IMR-90 (cell line): Measurements from ENCODE around the gene ESPL1. TPM values are rescaled to one million over a fixed set of nuclear protein-coding genes. Genes with fewer than 3 reads are reported as not detected.

ENCODE experiments used
- CEBPB ChIP-seq: IDR thresholded peaks from 2 replicates; pipeline ENCODE4 v1.6.1; 2012; ENCODE audit warnings: low read depth, low read length, improper control_type of control experiment
- CTCF ChIP-seq: conservative IDR thresholded peaks from 2 replicates; pipeline ENCODE4 v1.5.1; 2012; ENCODE audit warnings: mild to moderate bottlenecking, low read depth, low read length, improper control_type of control experiment
- FOS ChIP-seq: fragments of 150-350 bp; IDR thresholded peaks from 2 replicates; pipeline ENCODE4 v1.6.1; 2016; ENCODE audit warnings: low read depth, low read length
- RCOR1 ChIP-seq: IDR thresholded peaks from 2 replicates; pipeline ENCODE4 v1.6.1; 2012; ENCODE audit warnings: mild to moderate bottlenecking, low read length, improper control_type of control experiment; ENCODE audit not compliant: insufficient replicate concordance
- SMC3 ChIP-seq: fragments of 150-350 bp; IDR thresholded peaks from 2 replicates; pipeline ENCODE4 v1.6.1; 2016; ENCODE audit warnings: low read depth, mild to moderate bottlenecking, antibody characterized with exemption, low read length, moderate library complexity
- polyA plus RNA-seq, 3 experiments: library from polyadenylated mRNA; depleted of rRNA; stranded (reverse); fragments of >200 nt; gene quantifications; 2 replicates each; pipeline ENCODE4 v1.2.3, GENCODE V29; 2012; ENCODE audit warnings: low replicate concordance in 1 of 3
- total RNA-seq: library from RNA; depleted of rRNA; stranded (reverse); fragments of >200 nt; gene quantifications from 2 replicates; pipeline ENCODE4 v1.2.3, GENCODE V29; 2012

Gene ESPL1
- total and polyA plus RNA-seq, 2 of the 4 experiments (the other 2 are of a cell fraction), result 6.5 to 9.2 TPM

DNA sequence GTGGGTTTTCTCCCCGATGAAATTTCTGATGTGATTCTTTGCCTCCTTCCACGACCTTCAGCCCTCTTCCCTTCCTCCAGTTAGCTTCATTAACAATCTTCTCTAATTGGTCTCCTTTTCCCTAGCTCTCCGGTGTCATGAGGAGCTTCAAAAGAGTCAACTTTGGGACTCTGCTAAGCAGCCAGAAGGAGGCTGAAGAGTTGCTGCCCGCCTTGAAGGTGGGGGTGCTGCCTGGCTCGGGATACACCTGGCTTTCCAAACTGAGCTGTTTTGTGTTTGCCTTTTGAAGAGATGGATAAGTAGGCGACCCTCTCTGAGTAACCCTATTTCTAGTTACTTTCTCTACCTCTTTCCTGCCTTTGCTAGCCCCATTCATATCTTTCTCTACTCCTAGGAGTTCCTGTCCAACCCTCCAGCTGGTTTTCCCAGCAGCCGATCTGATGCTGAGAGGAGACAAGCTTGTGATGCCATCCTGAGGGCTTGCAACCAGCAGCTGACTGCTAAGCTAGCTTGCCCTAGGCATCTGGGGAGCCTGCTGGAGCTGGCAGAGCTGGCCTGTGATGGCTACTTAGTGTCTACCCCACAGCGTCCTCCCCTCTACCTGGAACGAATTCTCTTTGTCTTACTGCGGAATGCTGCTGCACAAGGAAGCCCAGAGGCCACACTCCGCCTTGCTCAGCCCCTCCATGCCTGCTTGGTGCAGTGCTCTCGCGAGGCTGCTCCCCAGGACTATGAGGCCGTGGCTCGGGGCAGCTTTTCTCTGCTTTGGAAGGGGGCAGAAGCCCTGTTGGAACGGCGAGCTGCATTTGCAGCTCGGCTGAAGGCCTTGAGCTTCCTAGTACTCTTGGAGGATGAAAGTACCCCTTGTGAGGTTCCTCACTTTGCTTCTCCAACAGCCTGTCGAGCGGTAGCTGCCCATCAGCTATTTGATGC is 797 bp downstream of the ESPL1 start (continued):
- TF ChIP-seq RCOR1 (no peak), FOS (no peak), CEBPB (no peak), SMC3 (no peak), CTCF (no peak)
